GM23248 (cell line): Measurements from ENCODE around the gene CAMK1D.

Experiments
- EZH2 ChIP-seq: fragments of 200-600 bp; sonication (generic); IDR thresholded peaks from 2 replicates; pipeline ENCODE4 v1.6.1; 2018; ENCODE audit warnings: antibody characterized with exemption, mild to moderate bottlenecking; ENCODE audit not compliant: insufficient read depth, poor library complexity, severe bottlenecking
- EZH2phosphoT487 ChIP-seq: fragments of 200-600 bp; sonication (generic); IDR thresholded peaks from 2 replicates; pipeline ENCODE4 v1.6.1; 2018; ENCODE audit warnings: antibody characterized with exemption, moderate library complexity, mild to moderate bottlenecking, low read depth; ENCODE audit not compliant: insufficient read depth

DNA sequence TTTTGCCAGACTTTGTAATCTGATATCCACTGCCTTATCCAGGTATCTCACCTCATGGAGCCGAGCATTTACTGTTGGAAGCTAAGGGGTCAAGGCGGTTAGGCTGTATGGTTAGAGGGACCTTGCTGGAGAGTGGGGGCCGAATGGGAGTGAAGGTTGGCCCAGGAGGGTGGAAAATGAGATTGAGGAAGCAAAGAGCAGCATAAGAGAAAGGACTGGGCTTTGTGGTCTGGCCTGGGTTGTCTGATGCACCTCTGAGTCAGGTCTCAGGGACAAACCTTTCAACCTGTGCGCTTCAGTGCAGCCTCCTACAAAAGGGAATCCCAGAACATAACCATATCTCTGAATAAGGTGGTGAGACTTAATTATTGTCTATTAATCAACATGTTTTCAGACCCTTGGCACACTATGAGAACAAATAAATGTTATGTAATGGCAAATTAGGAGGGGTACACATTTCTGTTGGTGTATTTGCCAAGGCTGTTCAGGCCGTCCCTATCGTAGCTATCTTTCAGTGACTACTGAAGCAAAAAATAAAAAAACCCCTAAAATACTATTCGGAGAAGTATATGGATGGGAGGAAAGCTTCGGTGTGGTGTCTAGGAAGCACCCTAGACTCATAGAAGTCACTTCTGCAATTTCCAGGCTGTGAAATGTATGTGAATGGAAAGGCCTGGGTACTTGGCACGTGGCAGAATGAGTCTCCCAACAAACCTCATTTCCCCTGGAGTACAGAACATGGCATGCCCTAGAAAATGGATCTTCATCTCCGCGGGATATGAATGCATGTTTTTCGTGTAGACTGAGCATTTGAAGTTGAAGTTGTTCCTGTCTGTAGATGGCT is 4.3 kb downstream of the CAMK1D start:
- no peak for TF ChIP-seq EZH2phosphoT487
- no peak for TF ChIP-seq EZH2
